HK-2 (cell line): ENCODE results near the gene CNOT4.
A peak's percentile ranks its signal among the peaks of the same experiment; 100 is the strongest.
"Not testable (repeated sequence)": the region's sequence is repeated elsewhere in the genome, so short reads cannot be mapped to it uniquely, and the experiment has no call there.

Source experiments
- DNase-seq: peaks from one replicate; pipeline ENCODE4 v3.0.0-alpha.2; 2018; ENCODE audit not compliant: unreplicated experiment

Gene CNOT4

GRCh38 chr7:135514856-135515255, 5.0 kb upstream of the CNOT4 start:
- DNase-seq, result no peak

GRCh38 chr7:135512135-135512887, 2.4 kb upstream of the CNOT4 start:
- DNase-seq, result no peak

GRCh38 chr7:135510592-135511183, 786 bp upstream of the CNOT4 start:
- peak; percentile 12 for DNase-seq

- DNase-seq, result peak; percentile 84
Measured at GRCh38 chr7:135509589-135509838, 388 bp downstream of the CNOT4 start.

GRCh38 chr7:135508883-135509588, 866 bp downstream of the CNOT4 start:
- peak; percentile 41 for DNase-seq

GRCh38 chr7:135501402-135501801, 8.5 kb downstream of the CNOT4 start:
- no peak for DNase-seq

- no peak for DNase-seq
Measured at GRCh38 chr7:135499818-135500217, 10.1 kb downstream of the CNOT4 start.

GRCh38 chr7:135497161-135497560, 12.7 kb downstream of the CNOT4 start:
- not testable (repeated sequence) for DNase-seq

GRCh38 chr7:135493362-135493761, 16.5 kb downstream of the CNOT4 start:
- DNase-seq, result no peak

GRCh38 chr7:135492151-135492550, 17.8 kb downstream of the CNOT4 start:
- no peak for DNase-seq

- peak; percentile 11 for DNase-seq
Measured at GRCh38 chr7:135490783-135491182, 19.1 kb downstream of the CNOT4 start.

- no peak for DNase-seq
Measured at GRCh38 chr7:135489791-135490190, 20.1 kb downstream of the CNOT4 start.

GRCh38 chr7:135486261-135486920, 23.5 kb downstream of the CNOT4 start:
- DNase-seq, result no peak

- no peak for DNase-seq
Measured at GRCh38 chr7:135481598-135481979, 28.3 kb downstream of the CNOT4 start.

GRCh38 chr7:135480966-135481597, 28.8 kb downstream of the CNOT4 start:
- DNase-seq, result no peak

GRCh38 chr7:135475521-135475920, 34.4 kb downstream of the CNOT4 start:
- no peak for DNase-seq

- not testable (repeated sequence) for DNase-seq
Measured at GRCh38 chr7:135469705-135470104, 40.2 kb downstream of the CNOT4 start.

- DNase-seq, result no peak
Measured at GRCh38 chr7:135467207-135467711, 42.6 kb downstream of the CNOT4 start.

GRCh38 chr7:135466442-135467206, 43.3 kb downstream of the CNOT4 start:
- DNase-seq, result no peak

GRCh38 chr7:135463908-135464307, 46.0 kb downstream of the CNOT4 start:
- no peak for DNase-seq

- no peak for DNase-seq
Measured at GRCh38 chr7:135459951-135460567, 49.8 kb downstream of the CNOT4 start.
